K562 (cell line): Measurements from ENCODE around the gene DTNBP1.

Source experiments
- ESRRA ChIP-seq: fragments of 450-650 bp; IDR thresholded peaks from 2 replicates; pipeline ENCODE4 v1.6.1; 2014; ENCODE audit warnings: low read depth, mild to moderate bottlenecking, moderate library complexity, borderline replicate concordance
- EZH2 ChIP-seq: IDR thresholded peaks from 2 replicates; pipeline ENCODE4 v1.6.1; 2012; ENCODE audit warnings: low read depth, mild to moderate bottlenecking, inconsistent platforms, low read length, borderline replicate concordance
- FOXK1 ChIP-seq: sonication (generic); formaldehyde crosslinking; IDR thresholded peaks from 2 replicates; pipeline ENCODE4 v1.8.0; 2022; ENCODE audit warnings: missing genetic modification reagents, mild to moderate bottlenecking, borderline replicate concordance
- NR4A1 ChIP-seq, 2 experiments: fragments of 250-450 bp in 1 of 2; fragments of 450-650 bp in 1 of 2; sonication (Bioruptor Pico) in 1 of 2; IDR thresholded peaks; 2 replicates each; pipeline versions ENCODE4 v1.4.0 to v1.6.1; 2016 to 2020; ENCODE audit warnings: mild to moderate bottlenecking in 2 of 2, missing compliant biosample characterization in 1 of 2, missing genetic modification characterization in 1 of 2, moderate library complexity in 1 of 2
- POLR2AphosphoS5 ChIP-seq: IDR thresholded peaks from 2 replicates; pipeline ENCODE4 v1.6.1; 2011; ENCODE audit warnings: mild to moderate bottlenecking, low read depth, low read length, moderate library complexity; ENCODE audit not compliant: control insufficient read depth, insufficient read depth
- ZSCAN29 ChIP-seq: fragments of 450-650 bp; IDR thresholded peaks from 2 replicates; pipeline ENCODE4 v1.6.1; 2017
- TF ChIP-seq, protein P1 (sequence below): sonication (generic); formaldehyde crosslinking; IDR thresholded peaks from 2 replicates; pipeline ENCODE4 v1.8.1; 2022; ENCODE audit warnings: missing genetic modification reagents

DNA sequence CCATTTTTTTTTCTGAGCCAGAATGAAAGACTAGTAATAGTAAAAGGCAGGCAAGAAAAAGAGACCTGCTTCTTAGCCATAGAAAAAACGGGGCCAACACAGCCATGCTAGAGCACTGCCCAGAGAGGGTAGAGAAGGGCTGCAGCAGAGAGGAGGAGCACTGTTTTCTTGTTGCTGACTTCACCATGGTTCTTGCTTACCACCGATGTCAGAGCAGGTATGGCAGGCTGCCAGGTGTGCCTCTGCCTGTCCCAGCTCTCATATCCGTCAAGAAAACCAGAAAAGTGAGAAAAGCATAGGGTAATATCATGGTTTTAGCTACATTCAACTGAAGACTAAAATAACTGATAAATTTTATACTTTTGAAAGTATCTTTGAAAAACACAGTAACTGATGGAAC, 60.7 kb downstream of the DTNBP1 start:
- no peak for TF ChIP-seq FOXK1 (CRISPR knock-in tag)
- no peak for TF ChIP-seq POLR2AphosphoS5
- TF ChIP-seq EZH2 = no peak
- TF ChIP-seq, protein P1, sequence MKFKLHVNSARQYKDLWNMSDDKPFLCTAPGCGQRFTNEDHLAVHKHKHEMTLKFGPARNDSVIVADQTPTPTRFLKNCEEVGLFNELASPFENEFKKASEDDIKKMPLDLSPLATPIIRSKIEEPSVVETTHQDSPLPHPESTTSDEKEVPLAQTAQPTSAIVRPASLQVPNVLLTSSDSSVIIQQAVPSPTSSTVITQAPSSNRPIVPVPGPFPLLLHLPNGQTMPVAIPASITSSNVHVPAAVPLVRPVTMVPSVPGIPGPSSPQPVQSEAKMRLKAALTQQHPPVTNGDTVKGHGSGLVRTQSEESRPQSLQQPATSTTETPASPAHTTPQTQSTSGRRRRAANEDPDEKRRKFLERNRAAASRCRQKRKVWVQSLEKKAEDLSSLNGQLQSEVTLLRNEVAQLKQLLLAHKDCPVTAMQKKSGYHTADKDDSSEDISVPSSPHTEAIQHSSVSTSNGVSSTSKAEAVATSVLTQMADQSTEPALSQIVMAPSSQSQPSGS (CRISPR knock-in tag) = no peak
- TF ChIP-seq ESRRA = no peak
- TF ChIP-seq NR4A1 (CRISPR knock-in tag; IDR thresholded peaks at IDR 0.05) = no peak
- TF ChIP-seq NR4A1 (tag; IDR thresholded peaks at IDR 0.05) = no peak
- no peak for TF ChIP-seq ZSCAN29
